Measurements from ENCODE around the gene GJA8.
"Not testable (repeated sequence)": the region's sequence is repeated elsewhere in the genome, so short reads cannot be mapped to it uniquely, and the experiment has no call there.

The GJA8 gene

GRCh38 chr1:147902253-147902845 lies at the start of gene GJA8:
Gene GJA8 (plus strand): TSS chr1:147902795. CDS start chr1:147907956, 5,161 bp downstream.
- H3K27me3 ChIP-seq (ENCODE audit: insufficient read depth, low read length): peaks cover 52% of the 10 kb centered on the region
- no peaks in the 10 kb centered on the region for H3K79me2 ChIP-seq (ENCODE audit: control insufficient read depth, insufficient read depth, low read length, unreplicated experiment)
- no peak within 1 kb of the TSS for H2AFZ ChIP-seq (ENCODE audit: low read length, unreplicated experiment)
- no peaks in the 10 kb centered on the region for H3K36me3 ChIP-seq (ENCODE audit: insufficient read depth, low read length)
- H3K27ac ChIP-seq (ENCODE audit: low read depth, low read length): no peak within 1 kb of the TSS
- H3K4me1 ChIP-seq (ENCODE audit: control insufficient read depth, insufficient read depth, low read length, unreplicated experiment): no peaks in the 10 kb centered on the region
- H3K4me3 ChIP-seq (ENCODE audit: low read depth, low read length): no peak within 1 kb of the TSS

GRCh38 chr1:147853391-147853790 lies 49.2 kb upstream of the GJA8 start:
- H2AFZ ChIP-seq (ENCODE audit: low read length, unreplicated experiment): no peak overlapping the region
- peaks cover 15% of the 10 kb centered on the region for H3K4me1 ChIP-seq (ENCODE audit: control insufficient read depth, insufficient read depth, low read length, unreplicated experiment)
- peaks cover 9% of the 10 kb centered on the region; the same call in 1 of the 2 replicates for H3K27me3 ChIP-seq (ENCODE audit: insufficient read depth, low read length)
- H3K36me3 ChIP-seq (ENCODE audit: insufficient read depth, low read length): no peaks in the 10 kb centered on the region
- H3K79me2 ChIP-seq (ENCODE audit: control insufficient read depth, insufficient read depth, low read length, unreplicated experiment): no peaks in the 10 kb centered on the region
- no peak overlapping the region for H3K4me3 ChIP-seq (ENCODE audit: low read depth, low read length)
- no peak overlapping the region for H3K27ac ChIP-seq (ENCODE audit: low read depth, low read length)

- H3K27ac ChIP-seq (ENCODE audit: low read depth, low read length); H3K36me3 ChIP-seq (ENCODE audit: insufficient read depth, low read length); H3K27me3 ChIP-seq (ENCODE audit: insufficient read depth, low read length); H3K4me3 ChIP-seq (ENCODE audit: low read depth, low read length); H2AFZ ChIP-seq (ENCODE audit: low read length, unreplicated experiment); H3K79me2 ChIP-seq (ENCODE audit: control insufficient read depth, insufficient read depth, low read length, unreplicated experiment): not testable (repeated sequence)
- H3K4me1 ChIP-seq (ENCODE audit: control insufficient read depth, insufficient read depth, low read length, unreplicated experiment): peaks cover 15% of the 10 kb centered on the region
Observed at GRCh38 chr1:147854989-147855388, 47.6 kb upstream of the GJA8 start.

GRCh38 chr1:147855996-147856395 lies 46.6 kb upstream of the GJA8 start:
- peaks cover 11% of the 10 kb centered on the region for H3K4me1 ChIP-seq (ENCODE audit: control insufficient read depth, insufficient read depth, low read length, unreplicated experiment)
- not testable (repeated sequence) for H2AFZ ChIP-seq (ENCODE audit: low read length, unreplicated experiment); H3K36me3 ChIP-seq (ENCODE audit: insufficient read depth, low read length); H3K4me3 ChIP-seq (ENCODE audit: low read depth, low read length); H3K27ac ChIP-seq (ENCODE audit: low read depth, low read length); H3K27me3 ChIP-seq (ENCODE audit: insufficient read depth, low read length); H3K79me2 ChIP-seq (ENCODE audit: control insufficient read depth, insufficient read depth, low read length, unreplicated experiment)

GRCh38 chr1:147867204-147867603 lies 35.4 kb upstream of the GJA8 start:
- H3K36me3 ChIP-seq (ENCODE audit: insufficient read depth, low read length); H3K79me2 ChIP-seq (ENCODE audit: control insufficient read depth, insufficient read depth, low read length, unreplicated experiment); H3K27ac ChIP-seq (ENCODE audit: low read depth, low read length); H3K4me3 ChIP-seq (ENCODE audit: low read depth, low read length); H2AFZ ChIP-seq (ENCODE audit: low read length, unreplicated experiment); H3K4me1 ChIP-seq (ENCODE audit: control insufficient read depth, insufficient read depth, low read length, unreplicated experiment): not testable (repeated sequence)
- H3K27me3 ChIP-seq (ENCODE audit: insufficient read depth, low read length): peaks cover 42% of the 10 kb centered on the region

GRCh38 chr1:147878022-147878421 lies 24.6 kb upstream of the GJA8 start:
- Histone ChIP-seq H3K4me3 (ENCODE audit: low read depth, low read length) (no peak overlapping the region), H3K27me3 (ENCODE audit: insufficient read depth, low read length) (peaks cover 18% of the 10 kb centered on the region), H3K4me1 (ENCODE audit: control insufficient read depth, insufficient read depth, low read length, unreplicated experiment) (no peaks in the 10 kb centered on the region), H3K27ac (ENCODE audit: low read depth, low read length) (no peak overlapping the region), H3K36me3 (ENCODE audit: insufficient read depth, low read length) (no peaks in the 10 kb centered on the region), H2AFZ (ENCODE audit: low read length, unreplicated experiment) (no peak overlapping the region), H3K79me2 (ENCODE audit: control insufficient read depth, insufficient read depth, low read length, unreplicated experiment) (no peaks in the 10 kb centered on the region)

GRCh38 chr1:147879911-147880310 lies 22.7 kb upstream of the GJA8 start:
- no peak overlapping the region for H2AFZ ChIP-seq (ENCODE audit: low read length, unreplicated experiment)
- H3K4me3 ChIP-seq (ENCODE audit: low read depth, low read length): no peak overlapping the region
- no peaks in the 10 kb centered on the region for H3K4me1 ChIP-seq (ENCODE audit: control insufficient read depth, insufficient read depth, low read length, unreplicated experiment)
- no peaks in the 10 kb centered on the region for H3K79me2 ChIP-seq (ENCODE audit: control insufficient read depth, insufficient read depth, low read length, unreplicated experiment)
- no peak overlapping the region for H3K27ac ChIP-seq (ENCODE audit: low read depth, low read length)
- H3K27me3 ChIP-seq (ENCODE audit: insufficient read depth, low read length): peaks cover 23% of the 10 kb centered on the region
- no peaks in the 10 kb centered on the region for H3K36me3 ChIP-seq (ENCODE audit: insufficient read depth, low read length)

- Histone ChIP-seq H3K4me3 (ENCODE audit: low read depth, low read length) (no peak overlapping the region), H2AFZ (ENCODE audit: low read length, unreplicated experiment) (no peak overlapping the region), H3K27ac (ENCODE audit: low read depth, low read length) (no peak overlapping the region), H3K27me3 (ENCODE audit: insufficient read depth, low read length) (peaks cover 17% of the 10 kb centered on the region; the same call in 1 of the 2 replicates), H3K36me3 (ENCODE audit: insufficient read depth, low read length) (no peaks in the 10 kb centered on the region), H3K4me1 (ENCODE audit: control insufficient read depth, insufficient read depth, low read length, unreplicated experiment) (no peaks in the 10 kb centered on the region), H3K79me2 (ENCODE audit: control insufficient read depth, insufficient read depth, low read length, unreplicated experiment) (no peaks in the 10 kb centered on the region)
Observed at GRCh38 chr1:147882535-147882934, 20.1 kb upstream of the GJA8 start.

- Histone ChIP-seq H2AFZ (ENCODE audit: low read length, unreplicated experiment) (no peak overlapping the region), H3K4me3 (ENCODE audit: low read depth, low read length) (no peak overlapping the region), H3K27me3 (ENCODE audit: insufficient read depth, low read length) (0 out of 2 replicates have a peak, but pooled peaks cover 3% of the 10 kb centered on the region), H3K79me2 (ENCODE audit: control insufficient read depth, insufficient read depth, low read length, unreplicated experiment) (no peaks in the 10 kb centered on the region), H3K36me3 (ENCODE audit: insufficient read depth, low read length) (no peaks in the 10 kb centered on the region), H3K4me1 (ENCODE audit: control insufficient read depth, insufficient read depth, low read length, unreplicated experiment) (no peaks in the 10 kb centered on the region), H3K27ac (ENCODE audit: low read depth, low read length) (no peak overlapping the region)
Observed at GRCh38 chr1:147890177-147890790, 12.3 kb upstream of the GJA8 start.

- Histone ChIP-seq H3K79me2 (ENCODE audit: control insufficient read depth, insufficient read depth, low read length, unreplicated experiment) (no peaks in the 10 kb centered on the region), H2AFZ (ENCODE audit: low read length, unreplicated experiment) (no peak overlapping the region), H3K4me1 (ENCODE audit: control insufficient read depth, insufficient read depth, low read length, unreplicated experiment) (no peaks in the 10 kb centered on the region), H3K27ac (ENCODE audit: low read depth, low read length) (no peak overlapping the region), H3K36me3 (ENCODE audit: insufficient read depth, low read length) (no peaks in the 10 kb centered on the region), H3K4me3 (ENCODE audit: low read depth, low read length) (no peak overlapping the region), H3K27me3 (ENCODE audit: insufficient read depth, low read length) (no peaks in the 10 kb centered on the region)
Observed at GRCh38 chr1:147891088-147891487, 11.5 kb upstream of the GJA8 start.

GRCh38 chr1:147892216-147892615 lies 10.4 kb upstream of the GJA8 start:
- no peaks in the 10 kb centered on the region for H3K27me3 ChIP-seq (ENCODE audit: insufficient read depth, low read length)
- H3K4me1 ChIP-seq (ENCODE audit: control insufficient read depth, insufficient read depth, low read length, unreplicated experiment): no peaks in the 10 kb centered on the region
- H3K36me3 ChIP-seq (ENCODE audit: insufficient read depth, low read length): no peaks in the 10 kb centered on the region
- no peak overlapping the region for H3K4me3 ChIP-seq (ENCODE audit: low read depth, low read length)
- no peak overlapping the region for H2AFZ ChIP-seq (ENCODE audit: low read length, unreplicated experiment)
- H3K27ac ChIP-seq (ENCODE audit: low read depth, low read length): no peak overlapping the region
- no peaks in the 10 kb centered on the region for H3K79me2 ChIP-seq (ENCODE audit: control insufficient read depth, insufficient read depth, low read length, unreplicated experiment)
